ENCODE results near the gene ACOX3.

- no peak for TF ChIP-seq CTCF (IDR thresholded peaks at IDR 0.05)
- TF ChIP-seq POLR2A (IDR thresholded peaks at IDR 0.05) = no peak
Observed at GRCh38 chr4:8467016-8467415, 26.5 kb upstream of the ACOX3 start.
